Endothelial cell of umbilical vein (primary cell): ENCODE results near the gene SRSF9. TPM values are rescaled to one million over a fixed set of nuclear protein-coding genes. Genes with fewer than 3 reads are reported as not detected.

Experiments
- BruUV-seq: library from RNA; stranded (reverse); fragments of 400-500 nt; replicated peaks from 2 replicates; lab custom pipeline; 2021; lab: Mats Ljungman, UMichigan
- CTCF ChIA-PET: fragments of 300-600, 350-600 bp; sonication (Branson Sonifier 250); formaldehyde crosslinking; loops from one replicate; lab custom pipeline; 2021; ENCODE audit warnings: antibody characterized with exemption, inconsistent platforms; lab: Charles Lee
- POLR2A ChIA-PET: fragments of 300-600, 350-600 bp; sonication (Branson Sonifier 250); formaldehyde crosslinking; loops from one replicate; lab custom pipeline; 2021; ENCODE audit warnings: antibody characterized with exemption, inconsistent platforms; lab: Charles Lee
- DNase-seq: peaks from one replicate; pipeline ENCODE4 v3.0.0-alpha.2; 2011; ENCODE audit warnings: low read depth, low spot score
- FAIRE-seq: peaks from 2 replicates; lab custom pipeline; 2011; peaks lifted over from hg19 to GRCh38; lab: Jason Lieb, UNC
- H2AFZ ChIP-seq: 2 replicates; pipeline ENCODE4 v1.6.0; 2012; ENCODE audit warnings: low read depth, low read length, control low read depth, inconsistent platforms
- H3K27ac ChIP-seq: 2 replicates; pipeline ENCODE4 v1.5.1; 2011; ENCODE audit warnings: low read depth, mild to moderate bottlenecking, control low read depth, low read length, moderate library complexity; ENCODE audit not compliant: insufficient read depth
- H3K27me3 ChIP-seq, 2 experiments: 2 replicates each; pipeline versions ENCODE4 v1.6.0 to v1.6.1; 2011; ENCODE audit warnings: low read length in 2 of 2, mixed read lengths in 1 of 2; ENCODE audit not compliant: control insufficient read depth in 2 of 2, insufficient read depth in 2 of 2
- H3K36me3 ChIP-seq, 2 experiments: 2 replicates in 1 of 2; 3 replicates in 1 of 2; pipeline ENCODE4 v1.5.1; 2011; ENCODE audit warnings: low read length in 2 of 2, mild to moderate bottlenecking in 1 of 2, moderate library complexity in 1 of 2; ENCODE audit not compliant: control insufficient read depth in 2 of 2, insufficient read depth in 2 of 2; ENCODE audit errors: extremely low read depth in 1 of 2
- H3K4me1 ChIP-seq: 3 replicates; pipeline ENCODE4 v1.5.1; 2011; ENCODE audit warnings: mild to moderate bottlenecking, low read length; ENCODE audit not compliant: control insufficient read depth, insufficient read depth; ENCODE audit errors: extremely low read depth
- H3K4me2 ChIP-seq: 2 replicates; pipeline ENCODE4 v1.6.1; 2011; ENCODE audit warnings: low read length, control low read depth, mixed read lengths; ENCODE audit not compliant: insufficient read depth
- H3K4me3 ChIP-seq, 3 experiments: fragments of 200-600 bp in 1 of 3; sonication (generic), shearing (Covaris generic) in 1 of 3; replicated peaks in 1 of 3; 2 replicates each; pipeline ENCODE4 v1.5.1; 2011 to 2016; ENCODE audit warnings: control low read depth in 3 of 3, low read length in 3 of 3, mild to moderate bottlenecking in 2 of 3, inconsistent platforms in 1 of 3, low read depth in 1 of 3, moderate library complexity in 1 of 3; ENCODE audit not compliant: insufficient read depth in 1 of 3
- H3K79me2 ChIP-seq: 2 replicates; pipeline ENCODE4 v1.6.0; 2012; ENCODE audit warnings: low read length, inconsistent platforms; ENCODE audit not compliant: control insufficient read depth, insufficient read depth
- H3K9ac ChIP-seq: replicated peaks from 2 replicates; pipeline ENCODE3; 2011; ENCODE audit warnings: low read length, control low read depth; ENCODE audit not compliant: insufficient read depth; ENCODE audit errors: extremely low read depth
- H3K9me1 ChIP-seq: replicated peaks from 3 replicates; pipeline ENCODE4 v1.6.0; 2011; ENCODE audit warnings: mild to moderate bottlenecking, low read length; ENCODE audit not compliant: control insufficient read depth, insufficient read depth; ENCODE audit errors: extremely low read depth
- H3K9me3 ChIP-seq: replicated peaks from 2 replicates; pipeline ENCODE4 v1.5.1; 2012; ENCODE audit warnings: low read length, inconsistent platforms; ENCODE audit not compliant: control insufficient read depth, insufficient read depth
- H4K20me1 ChIP-seq: replicated peaks from 2 replicates; pipeline ENCODE3; 2011; ENCODE audit warnings: mild to moderate bottlenecking, low read length; ENCODE audit not compliant: control insufficient read depth, insufficient read depth; ENCODE audit errors: extremely low read depth
- CTCF ChIP-seq, 2 donors: IDR thresholded peaks; 1 replicate in 1 of 2; 2 replicates in 1 of 2; pipeline ENCODE4 v1.5.1; 2011; ENCODE audit warnings: low read length in 2 of 2, mild to moderate bottlenecking in 2 of 2, moderate library complexity in 2 of 2, control low read depth in 1 of 2, inconsistent platforms in 1 of 2, low read depth in 1 of 2; ENCODE audit not compliant: insufficient read depth in 1 of 2; ENCODE audit errors: extremely low read depth in 1 of 2
- EZH2 ChIP-seq: IDR thresholded peaks from 2 replicates; pipeline ENCODE4 v1.6.1; 2012; ENCODE audit warnings: borderline replicate concordance, low read depth, mild to moderate bottlenecking, moderate library complexity, low read length, inconsistent platforms; ENCODE audit not compliant: severe bottlenecking
- FOS ChIP-seq: IDR thresholded peaks from 2 replicates; pipeline ENCODE4 v1.6.1; 2011; ENCODE audit warnings: mild to moderate bottlenecking, low read length, moderate library complexity, borderline replicate concordance; ENCODE audit not compliant: insufficient read depth
- GATA2 ChIP-seq: IDR thresholded peaks from 2 replicates; pipeline ENCODE4 v1.7.0; 2011; ENCODE audit warnings: low read depth, mild to moderate bottlenecking, moderate library complexity, mixed read lengths, low read length; ENCODE audit not compliant: insufficient read length, insufficient read depth
- JUN ChIP-seq: IDR thresholded peaks from 2 replicates; pipeline ENCODE4 v1.6.1; 2011; ENCODE audit warnings: borderline replicate concordance, low read depth; ENCODE audit not compliant: insufficient read length, insufficient read depth
- MAX ChIP-seq: IDR thresholded peaks from 2 replicates; pipeline ENCODE4 v1.6.1; 2011; ENCODE audit not compliant: insufficient read depth, insufficient read length
- MYC ChIP-seq: IDR thresholded peaks from one replicate; pipeline ENCODE4 v1.6.1; 2011; ENCODE audit warnings: mild to moderate bottlenecking, low read depth, low read length
- POLR2A ChIP-seq: IDR thresholded peaks from 2 replicates; pipeline ENCODE4 v1.6.1; 2012; ENCODE audit warnings: low read depth, mild to moderate bottlenecking, control low read depth, low read length
- dilution Hi-C: fragments of 300-500 bp; cut with MboI; formaldehyde crosslinking; loops from one replicate; pipeline ENCODE4 v1.15.0; 2019; ENCODE audit warnings: low sequenced_read_pairs; ENCODE audit not compliant: extremely low pct_ligation_motif_present
- intact Hi-C: fragments of 100-400 bp; cut with micrococcal nuclease; formaldehyde crosslinking; loops from one replicate; pipeline ENCODE4 v1.10.0; 2022
- polyA plus RNA-seq, 4 experiments: library from polyadenylated mRNA; depleted of rRNA in 3 of 4; stranded (reverse) in 3 of 4; unstranded in 1 of 4; fragments of >200 nt; gene quantifications; 2 replicates each; pipeline versions ENCODE4 v1.2.1 to v1.2.3, GENCODE V29; 2011 to 2012; ENCODE audit warnings: missing spikeins in 1 of 4
- total RNA-seq: library from RNA; stranded (reverse); gene quantifications from 2 replicates; pipeline ENCODE4 v1.2.3, GENCODE V29; 2021

Gene SRSF9
- total and polyA plus RNA-seq, 2 donors (not counting 3 experiments of a cell fraction or from before 2014, with no cell fraction given) = 153 to 226 TPM

GRCh38 chr12:120463712-120464111 lies 5.8 kb downstream of the SRSF9 start:
- Histone ChIP-seq H3K4me1 (no peaks in the 10 kb centered on the region), H3K4me3 (no peak overlapping the region), H3K27me3 (no peaks in the 10 kb centered on the region), H3K9me3 (no peaks in the 10 kb centered on the region), H2AFZ (no peak overlapping the region), H4K20me1 (peaks cover 2% of the 10 kb centered on the region), H3K79me2 (peaks cover 50% of the 10 kb centered on the region), H3K36me3 (peaks cover 34 to 43% of the 10 kb centered on the region in 2 experiments), H3K4me2 (no peak overlapping the region), H3K9ac (no peak overlapping the region), H3K27ac (no peak overlapping the region), H3K9me1 (no peaks in the 10 kb centered on the region)
- POLR2A ChIA-PET = no interaction called here
- TF ChIP-seq GATA2 (no peak), JUN (no peak), MAX (no peak), FOS (no peak), MYC (no peak), POLR2A (no peak), EZH2 (no peak)
- DNase-seq (no peak), FAIRE-seq (no peak)
- BruUV-seq = no TSS peak
- intact Hi-C loops (no loop called here), dilution Hi-C loops (no loop called here)
- CTCF ChIA-PET = interaction anchor here (0.8 to 1.4 kb wide), 3 partner anchors 8 to 162 kb away, joined by 3 read pairs; partner anchors contain the start of gene SIRT4

GRCh38 chr12:120462099-120462640 lies 7.4 kb downstream of the SRSF9 start:
- Histone ChIP-seq H3K9ac (no peak overlapping the region), H4K20me1 (no peaks in the 10 kb centered on the region), H3K9me1 (no peaks in the 10 kb centered on the region), H3K4me1 (no peaks in the 10 kb centered on the region), H3K79me2 (peaks cover 35% of the 10 kb centered on the region), H3K27ac (no peak overlapping the region), H3K27me3 (no peaks in the 10 kb centered on the region), H3K4me3 (no peak overlapping the region), H3K4me2 (no peak overlapping the region), H3K9me3 (no peaks in the 10 kb centered on the region), H2AFZ (no peak overlapping the region), H3K36me3 (peaks cover 38 to 48% of the 10 kb centered on the region in 2 experiments)
- CTCF ChIA-PET = interaction anchor here (1.3 kb wide), 1 partner anchor 18 kb away, joined by 3 read pairs; no protein-coding TSS in a partner anchor
- POLR2A ChIA-PET = no interaction called here
- no peak for TF ChIP-seq MYC
- TF ChIP-seq MAX = no peak
- no peak for TF ChIP-seq EZH2
- no peak for TF ChIP-seq POLR2A
- TF ChIP-seq GATA2 = no peak
- no peak for TF ChIP-seq FOS
- no peak for TF ChIP-seq JUN
- no peak for TF ChIP-seq CTCF (IDR thresholded peaks at IDR 0.05; ENCODE audit: extremely low read depth in 1 of 2, insufficient read depth in 1 of 2, low read depth in 1 of 2, low read length in 2 of 2)
- FAIRE-seq (no peak), DNase-seq (no peak)
- dilution Hi-C loops (no loop called here), intact Hi-C loops (no loop called here)
- BruUV-seq = no TSS peak
